ENCODE measurements around the gene SEC22C. TPM values are rescaled to one million over a fixed set of nuclear protein-coding genes. Genes with fewer than 3 reads are reported as not detected.

SEC22C gene
- polyA plus RNA-seq, 3 donors, result 15.3 to 28.4 (median 27.4) TPM

- intact Hi-C loops (cut with micrococcal nuclease), result no loop called here
- H2AFZ ChIP-seq (ENCODE audit: insufficient read depth, low read depth, low read length, poor library complexity, severe bottlenecking), result no peak overlapping the region
- Mint-ChIP-seq H3K27me3 (ENCODE audit: low read depth in 3 of 3) (no peaks in the 10 kb centered on the region), H3K9me3 (peaks cover 10 to 24% (median 19%) of the 10 kb centered on the region in 7 donors), H3K36me3 (peaks cover 43 to 61% of the 10 kb centered on the region in 2 donors), H3K27ac (peak overlapping the region in 2 of 7 donors; percentile 5 to 7), H3K4me1 (peaks cover 5% of the 10 kb centered on the region), H3K4me3 (no peak overlapping the region)
- peaks cover 3% of the 10 kb centered on the region for H4K20me1 ChIP-seq (ENCODE audit: insufficient read depth, low read length)
- no peak overlapping the region for H3K9ac ChIP-seq (ENCODE audit: insufficient read depth, low read length, poor library complexity, severe bottlenecking)
- H3K79me2 ChIP-seq (ENCODE audit: insufficient read depth, low read length), result peaks cover 29% of the 10 kb centered on the region
- H3K27me3 ChIP-seq (ENCODE audit: control insufficient read depth in 2 of 2, insufficient read depth in 2 of 2, low read length in 2 of 2), result no peaks in the 10 kb centered on the region
- no peak overlapping the region for H3K4me3 ChIP-seq (replicated peaks in 1 of 3; ENCODE audit: low read depth in 2 of 3, low read length in 3 of 3)
- peaks cover 30 to 59% of the 10 kb centered on the region in 2 donors for H3K36me3 ChIP-seq (replicated peaks in 1 of 2; ENCODE audit: control insufficient read depth in 1 of 2, insufficient read depth in 2 of 2, low read length in 2 of 2)
- peaks cover 11 to 19% of the 10 kb centered on the region in 2 donors for H3K9me3 ChIP-seq (replicated peaks in 1 of 2; ENCODE audit: control insufficient read depth in 1 of 2, insufficient read depth in 1 of 2, low read length in 2 of 2)
- DNase-seq, result peak in 2 of 3 donors; percentile 24 to 30
- 83% methylated on average over 2 of the region's 3 CpGs for WGBS (ENCODE audit: insufficient coverage)
- H3K4me2 ChIP-seq (replicated peaks; ENCODE audit: extremely low read depth, low read length, poor library complexity, severe bottlenecking), result no peak overlapping the region
- H3K27ac ChIP-seq (ENCODE audit: low read depth in 1 of 2, low read length in 2 of 2), result no peak overlapping the region
- TF ChIP-seq CTCF (IDR thresholded peaks at IDR 0.05), result peak; percentile 47
- no peaks in the 10 kb centered on the region for H3K4me1 ChIP-seq (ENCODE audit: control insufficient read depth in 1 of 2, insufficient read depth in 2 of 2, low read length in 2 of 2)
Observed at GRCh38 chr3:42572278-42572677, 9.5 kb downstream of the SEC22C start.

GRCh38 chr3:42569593-42570142, 12.1 kb downstream of the SEC22C start:
- Histone ChIP-seq H3K27ac (ENCODE audit: low read depth in 1 of 2, low read length in 2 of 2) (no peak overlapping the region), H3K4me2 (replicated peaks; ENCODE audit: extremely low read depth, low read length, poor library complexity, severe bottlenecking) (no peak overlapping the region), H3K4me1 (ENCODE audit: control insufficient read depth in 1 of 2, insufficient read depth in 2 of 2, low read length in 2 of 2) (no peaks in the 10 kb centered on the region), H3K79me2 (ENCODE audit: insufficient read depth, low read length) (peaks cover 15% of the 10 kb centered on the region), H3K9me3 (replicated peaks in 1 of 2; ENCODE audit: control insufficient read depth in 1 of 2, insufficient read depth in 1 of 2, low read length in 2 of 2) (peaks cover 4 to 9% of the 10 kb centered on the region in 2 donors), H3K36me3 (replicated peaks in 1 of 2; ENCODE audit: control insufficient read depth in 1 of 2, insufficient read depth in 2 of 2, low read length in 2 of 2) (peaks cover 43 to 73% of the 10 kb centered on the region in 2 donors), H3K27me3 (ENCODE audit: control insufficient read depth in 2 of 2, insufficient read depth in 2 of 2, low read length in 2 of 2) (no peaks in the 10 kb centered on the region), H4K20me1 (ENCODE audit: insufficient read depth, low read length) (peaks cover 3% of the 10 kb centered on the region), H3K9ac (ENCODE audit: insufficient read depth, low read length, poor library complexity, severe bottlenecking) (no peak overlapping the region), H3K4me3 (replicated peaks in 1 of 3; ENCODE audit: low read depth in 2 of 3, low read length in 3 of 3) (no peak overlapping the region), H2AFZ (ENCODE audit: insufficient read depth, low read depth, low read length, poor library complexity, severe bottlenecking) (no peak overlapping the region)
- peaks cover 5 to 12% (median 10%) of the 10 kb centered on the region in 7 donors for H3K9me3 Mint-ChIP-seq
- DNase-seq, result no peak
- no peaks in the 10 kb centered on the region for H3K27me3 Mint-ChIP-seq (ENCODE audit: low read depth in 3 of 3)
- H3K4me3 Mint-ChIP-seq, result no peak overlapping the region
- peaks cover 5% of the 10 kb centered on the region for H3K4me1 Mint-ChIP-seq
- H3K27ac Mint-ChIP-seq, result no peak overlapping the region
- 100% methylated on average over 1 of the region's 2 CpGs for WGBS (ENCODE audit: insufficient coverage)
- peaks cover 50 to 74% of the 10 kb centered on the region in 2 donors for H3K36me3 Mint-ChIP-seq
- intact Hi-C loops (cut with micrococcal nuclease), result no loop called here
- TF ChIP-seq CTCF (IDR thresholded peaks at IDR 0.05), result no peak
